Measurements from ENCODE around the gene MTOR. TPM values are rescaled to one million over a fixed set of nuclear protein-coding genes. Genes with fewer than 3 reads are reported as not detected.

MTOR gene
- total RNA-seq, 6 experiments from 2014 or later: 36.6 to 41.2 (median 38.2) TPM

- H3K36me3 Mint-ChIP-seq (ENCODE audit: low read depth): peaks cover 35% of the 10 kb centered on the region
- no peak overlapping the region for H3K4me3 Mint-ChIP-seq
- no peak overlapping the region for H3K27ac Mint-ChIP-seq
- no peaks in the 10 kb centered on the region for H3K27me3 Mint-ChIP-seq (ENCODE audit: insufficient read depth)
- no peak for DNase-seq
- peaks cover 13% of the 10 kb centered on the region for H3K4me1 Mint-ChIP-seq (ENCODE audit: low read depth)
- TF ChIP-seq CTCF (IDR thresholded peaks at IDR 0.05): no peak
- no peaks in the 10 kb centered on the region for H3K9me3 Mint-ChIP-seq
Measured at GRCh38 chr1:11229203-11229602, 33.1 kb downstream of the MTOR start.

- H3K4me1 Mint-ChIP-seq (ENCODE audit: low read depth): peaks cover 13% of the 10 kb centered on the region
- peaks cover 30% of the 10 kb centered on the region for H3K36me3 Mint-ChIP-seq (ENCODE audit: low read depth)
- no peak for DNase-seq
- no peak for TF ChIP-seq CTCF (IDR thresholded peaks at IDR 0.05)
- H3K9me3 Mint-ChIP-seq: no peaks in the 10 kb centered on the region
- H3K4me3 Mint-ChIP-seq: no peak overlapping the region
- no peak overlapping the region for H3K27ac Mint-ChIP-seq
- no peaks in the 10 kb centered on the region for H3K27me3 Mint-ChIP-seq (ENCODE audit: insufficient read depth)
Measured at GRCh38 chr1:11227106-11228077, 35.0 kb downstream of the MTOR start.

GRCh38 chr1:11216074-11216473 is 46.3 kb downstream of the MTOR start:
- Mint-ChIP-seq H3K4me3 (no peak overlapping the region), H3K27me3 (ENCODE audit: insufficient read depth) (no peaks in the 10 kb centered on the region), H3K4me1 (ENCODE audit: low read depth) (no peaks in the 10 kb centered on the region), H3K36me3 (ENCODE audit: low read depth) (peaks cover 36% of the 10 kb centered on the region), H3K9me3 (no peaks in the 10 kb centered on the region), H3K27ac (no peak overlapping the region)
- DNase-seq: no peak
- TF ChIP-seq CTCF (IDR thresholded peaks at IDR 0.05): no peak

- Mint-ChIP-seq H3K9me3 (no peaks in the 10 kb centered on the region), H3K27me3 (ENCODE audit: insufficient read depth) (no peaks in the 10 kb centered on the region), H3K27ac (no peak overlapping the region), H3K36me3 (ENCODE audit: low read depth) (peaks cover 36% of the 10 kb centered on the region), H3K4me3 (no peak overlapping the region), H3K4me1 (ENCODE audit: low read depth) (no peaks in the 10 kb centered on the region)
- no peak for DNase-seq
- TF ChIP-seq CTCF (IDR thresholded peaks at IDR 0.05): no peak
Measured at GRCh38 chr1:11215381-11216005, 46.9 kb downstream of the MTOR start.

GRCh38 chr1:11214698-11215380 is 47.5 kb downstream of the MTOR start:
- H3K4me1 Mint-ChIP-seq (ENCODE audit: low read depth): no peaks in the 10 kb centered on the region
- no peak overlapping the region for H3K4me3 Mint-ChIP-seq
- TF ChIP-seq CTCF (IDR thresholded peaks at IDR 0.05): no peak
- H3K27me3 Mint-ChIP-seq (ENCODE audit: insufficient read depth): no peaks in the 10 kb centered on the region
- H3K9me3 Mint-ChIP-seq: no peaks in the 10 kb centered on the region
- no peak overlapping the region for H3K27ac Mint-ChIP-seq
- H3K36me3 Mint-ChIP-seq (ENCODE audit: low read depth): peaks cover 36% of the 10 kb centered on the region
- no peak for DNase-seq

Data from HFFc6 (cell line).